HTR-8/SVneo (cell line): Measurements from ENCODE around the gene ZNF439.
"Not testable (repeated sequence)": the region's sequence is repeated elsewhere in the genome, so short reads cannot be mapped to it uniquely, and the experiment has no call there.

Experiments
- DNase-seq: peaks from one replicate; pipeline ENCODE4 v3.0.0; 2011; ENCODE audit warnings: low spot score, mixed read lengths; ENCODE audit not compliant: insufficient read length
- FAIRE-seq: peaks from 2 replicates; lab custom pipeline; 2011; peaks lifted over from hg19 to GRCh38; lab: Jason Lieb, UNC

The ZNF439 gene

GRCh38 chr19:11867766-11868165 is 19.2 kb downstream of the ZNF439 start:
- FAIRE-seq, result peak; percentile 20
- not testable (repeated sequence) for DNase-seq

GRCh38 chr19:11868188-11868587 is 19.7 kb downstream of the ZNF439 start:
- FAIRE-seq (no peak), DNase-seq (no peak)

GRCh38 chr19:11872624-11873023 is 24.1 kb downstream of the ZNF439 start:
- DNase-seq (no peak), FAIRE-seq (no peak)

- no peak for DNase-seq
- FAIRE-seq, result no peak
Observed at GRCh38 chr19:11873762-11874161, 25.2 kb downstream of the ZNF439 start.

GRCh38 chr19:11879687-11880266 is 31.3 kb downstream of the ZNF439 start:
- not testable (repeated sequence) for DNase-seq
- peak; percentile 58 for FAIRE-seq

- DNase-seq (no peak), FAIRE-seq (no peak)
Observed at GRCh38 chr19:11880598-11880997, 32.1 kb downstream of the ZNF439 start.

GRCh38 chr19:11881151-11881800 is 32.8 kb downstream of the ZNF439 start:
- DNase-seq (peak; percentile 55), FAIRE-seq (no peak)

GRCh38 chr19:11882606-11883005 is 34.1 kb downstream of the ZNF439 start:
- FAIRE-seq, result no peak
- no peak for DNase-seq

GRCh38 chr19:11887234-11887610 is 38.7 kb downstream of the ZNF439 start:
- FAIRE-seq (no peak), DNase-seq (no peak)

- FAIRE-seq (no peak), DNase-seq (peak; percentile 84)
Observed at GRCh38 chr19:11887611-11888531, 39.3 kb downstream of the ZNF439 start, which contains the start of gene ZNF69. Gene ZNF69 (plus strand): TSS chr19:11887782. CDS start chr19:11887924, 142 bp downstream.

GRCh38 chr19:11889901-11890300 is 41.4 kb downstream of the ZNF439 start:
- not testable (repeated sequence) for FAIRE-seq, DNase-seq

GRCh38 chr19:11890634-11891033 is 42.1 kb downstream of the ZNF439 start:
- FAIRE-seq (no peak), DNase-seq (no peak)

GRCh38 chr19:11894851-11895250 is 46.3 kb downstream of the ZNF439 start:
- FAIRE-seq (no peak), DNase-seq (no peak)

- no peak for DNase-seq
- FAIRE-seq, result no peak
Observed at GRCh38 chr19:11902228-11902627, 53.7 kb downstream of the ZNF439 start.

GRCh38 chr19:11905928-11906327 is 57.4 kb downstream of the ZNF439 start:
- no peak for DNase-seq
- FAIRE-seq, result no peak

GRCh38 chr19:11911937-11912336 is 63.4 kb downstream of the ZNF439 start:
- FAIRE-seq, DNase-seq: not testable (repeated sequence)

- not testable (repeated sequence) for DNase-seq, FAIRE-seq
Observed at GRCh38 chr19:11914417-11915051, 66.0 kb downstream of the ZNF439 start.
